GM23338 (cell line): ENCODE data around the gene NF1. TPM values are rescaled to one million over a fixed set of nuclear protein-coding genes. Genes with fewer than 3 reads are reported as not detected.

Experiments used
- ATAC-seq: fragments of 200-7000 bp; cut with Tn5 transposase; 3 replicates; pipeline ENCODE4 v1.9.1; 2020
- DNase-seq: peaks from one replicate; pipeline ENCODE4 v3.0.0-alpha.2; 2015; ENCODE audit warnings: low spot score
- H2AFZ ChIP-seq: fragments of 200-600 bp; sonication (generic); 2 replicates; pipeline ENCODE4 v1.8.0; 2016; ENCODE audit warnings: antibody characterized with exemption, mild to moderate bottlenecking, moderate library complexity
- H3F3A ChIP-seq: fragments of 200-600 bp; sonication (generic); replicated peaks from 2 replicates; pipeline ENCODE4 v1.8.0; 2017; ENCODE audit warnings: antibody characterized with exemption, mixed run types, low read depth
- H3K27ac ChIP-seq: fragments of 200-600 bp; sonication (generic); 2 replicates; pipeline ENCODE4 v1.6.1; 2016; ENCODE audit warnings: low read depth
- H3K27me3 ChIP-seq: fragments of 200-600 bp; sonication (generic); 2 replicates; pipeline ENCODE4 v1.8.0; 2016; ENCODE audit warnings: mild to moderate bottlenecking, mixed run types, moderate library complexity; ENCODE audit not compliant: insufficient read depth
- H3K36me3 ChIP-seq: fragments of 200-600 bp; sonication (generic); 2 replicates; pipeline ENCODE4 v1.8.0; 2016; ENCODE audit warnings: mild to moderate bottlenecking; ENCODE audit not compliant: insufficient read depth
- H3K4me1 ChIP-seq: fragments of 200-600 bp; sonication (generic); 2 replicates; pipeline ENCODE4 v1.8.0; 2016; ENCODE audit warnings: mild to moderate bottlenecking, moderate library complexity; ENCODE audit not compliant: insufficient read depth
- H3K4me2 ChIP-seq: fragments of 200-600 bp; sonication (generic); 2 replicates; pipeline ENCODE4 v1.7.1; 2017; ENCODE audit warnings: mixed run types
- H3K4me3 ChIP-seq: fragments of 200-600 bp; sonication (generic); 2 replicates; pipeline ENCODE4 v1.6.1; 2016; ENCODE audit warnings: mixed run types
- H3K79me2 ChIP-seq: fragments of 200-600 bp; sonication (generic); replicated peaks from 2 replicates; pipeline ENCODE4 v1.8.0; 2017; ENCODE audit warnings: mild to moderate bottlenecking; ENCODE audit not compliant: insufficient read depth
- H3K9me2 ChIP-seq: fragments of 200-600 bp; sonication (generic); 2 replicates; pipeline ENCODE4 v1.8.0; 2017; ENCODE audit not compliant: insufficient read depth
- H4K20me1 ChIP-seq: fragments of 200-600 bp; sonication (generic); replicated peaks from 2 replicates; pipeline ENCODE4 v1.8.0; 2017; ENCODE audit warnings: mild to moderate bottlenecking; ENCODE audit not compliant: insufficient read depth
- H3K27ac Mint-ChIP-seq: 2 replicates; pipeline ENCODE4 v1.8.0; 2020; ENCODE audit warnings: inconsistent platforms, mild to moderate bottlenecking, moderate library complexity, mixed read lengths
- H3K27me3 Mint-ChIP-seq: 3 replicates; pipeline ENCODE4 v1.8.0; 2022; ENCODE audit warnings: low read depth, mild to moderate bottlenecking, moderate library complexity, mixed read lengths, inconsistent platforms; ENCODE audit not compliant: insufficient read depth, poor library complexity
- H3K36me3 Mint-ChIP-seq: 3 replicates; pipeline ENCODE4 v1.8.0; 2021; ENCODE audit warnings: low read depth, mild to moderate bottlenecking, inconsistent platforms, moderate library complexity, mixed read lengths
- H3K4me1 Mint-ChIP-seq: 3 replicates; pipeline ENCODE4 v1.8.0; 2020; ENCODE audit warnings: mild to moderate bottlenecking, inconsistent platforms, mixed read lengths
- H3K4me3 Mint-ChIP-seq: 3 replicates; pipeline ENCODE4 v1.8.0; 2021; ENCODE audit warnings: moderate library complexity, mild to moderate bottlenecking, inconsistent platforms, mixed read lengths
- H3K9me3 Mint-ChIP-seq: 3 replicates; pipeline ENCODE4 v1.8.0; 2020; ENCODE audit warnings: moderate library complexity, mild to moderate bottlenecking, inconsistent platforms, mixed read lengths
- CREB1 ChIP-seq: fragments of 250-450 bp; sonication (Bioruptor Pico); IDR thresholded peaks from 2 replicates; pipeline ENCODE4 v1.5.0; 2020; ENCODE audit warnings: low read depth, mild to moderate bottlenecking, moderate library complexity
- CTCF ChIP-seq, 2 experiments: fragments of 200-600 bp in 1 of 2; sonication (generic) in 1 of 2; conservative IDR thresholded peaks; 2 replicates each; pipeline versions ENCODE4 v1.5.1 to v1.6.1; 2016 to 2017; ENCODE audit warnings: antibody characterized with exemption in 2 of 2, low read depth in 2 of 2, mild to moderate bottlenecking in 2 of 2, moderate library complexity in 1 of 2
- ETS1 ChIP-seq: IDR thresholded peaks from 2 replicates; pipeline ENCODE4 v1.6.1; 2016; ENCODE audit warnings: antibody characterized with exemption
- EZH2phosphoT487 ChIP-seq: fragments of 200-600 bp; sonication (generic); IDR thresholded peaks from one replicate; pipeline ENCODE4 v1.8.1; 2018; ENCODE audit warnings: antibody characterized with exemption; ENCODE audit not compliant: unreplicated experiment
- JUNB ChIP-seq: IDR thresholded peaks from one replicate; pipeline ENCODE4 v1.6.1; 2016; ENCODE audit warnings: antibody characterized with exemption; ENCODE audit not compliant: unreplicated experiment
- NANOG ChIP-seq: IDR thresholded peaks from 2 replicates; pipeline ENCODE4 v1.6.1; 2016; ENCODE audit warnings: antibody characterized with exemption, borderline replicate concordance
- POLR2AphosphoS5 ChIP-seq: IDR thresholded peaks from 2 replicates; pipeline ENCODE4 v1.6.1; 2016; ENCODE audit warnings: antibody characterized with exemption, low read depth
- REST ChIP-seq: IDR thresholded peaks from one replicate; pipeline ENCODE4 v1.6.1; 2018; ENCODE audit warnings: antibody characterized with exemption; ENCODE audit not compliant: unreplicated experiment
- STAT1 ChIP-seq: IDR thresholded peaks from one replicate; pipeline ENCODE4 v1.6.1; 2016; ENCODE audit warnings: antibody characterized with exemption; ENCODE audit not compliant: unreplicated experiment
- ZNF114 ChIP-seq: fragments of 250-450 bp; sonication (Bioruptor Pico); IDR thresholded peaks from 2 replicates; pipeline ENCODE4 v1.5.0; 2020; ENCODE audit warnings: mild to moderate bottlenecking, moderate library complexity
- ZNF462 ChIP-seq: fragments of 250-450 bp; sonication (Bioruptor Pico); IDR thresholded peaks from 2 replicates; pipeline ENCODE4 v1.5.0; 2020; ENCODE audit warnings: mild to moderate bottlenecking, moderate library complexity
- polyA plus RNA-seq: library from polyadenylated mRNA; unstranded; fragments of >200 nt; fragmentation: Nextera tagmentation; extraction: Ambion mirVana; gene quantifications from 2 replicates; pipeline ENCODE4 v1.2.1, GENCODE V29; 2016
- total RNA-seq: library from RNA; depleted of rRNA; stranded (reverse); fragments of >200 nt; shearing (Covaris generic); gene quantifications from 2 replicates; pipeline ENCODE4 v1.2.3, GENCODE V29; 2014

NF1 gene
- total and polyA plus RNA-seq, 2 experiments from 2014 or later = 16.3 to 49.7 TPM

- Mint-ChIP-seq H3K27ac (no peak overlapping the region), H3K36me3 (peaks cover 3% of the 10 kb centered on the region; the same call in 2 of the 3 replicates), H3K9me3 (no peaks in the 10 kb centered on the region), H3K27me3 (no peaks in the 10 kb centered on the region), H3K4me3 (no peak overlapping the region), H3K4me1 (no peaks in the 10 kb centered on the region)
- no peaks in the 10 kb centered on the region for H3K79me2 ChIP-seq
- H4K20me1 ChIP-seq = no peaks in the 10 kb centered on the region
- no peaks in the 10 kb centered on the region for H3K36me3 ChIP-seq
- DNase-seq = no peak
- no peak overlapping the region for H3K27ac ChIP-seq
- no peak for TF ChIP-seq EZH2phosphoT487
- TF ChIP-seq NANOG = no peak
- TF ChIP-seq POLR2AphosphoS5 = no peak
- no peak for TF ChIP-seq CREB1
- no peak for TF ChIP-seq REST
- TF ChIP-seq CTCF (conservative IDR thresholded peaks at IDR 0.05; ENCODE audit: low read depth in 2 of 2) = no peak
- TF ChIP-seq JUNB = no peak
- TF ChIP-seq ZNF462 (CRISPR knock-in tag) = no peak
- no peak for TF ChIP-seq ZNF114 (CRISPR knock-in tag)
- no peak for TF ChIP-seq STAT1
- no peak for TF ChIP-seq ETS1
- H2AFZ ChIP-seq = no peak overlapping the region
- no peak overlapping the region for H3K4me3 ChIP-seq
- H3K4me2 ChIP-seq = no peak overlapping the region
- ATAC-seq = no peak
- no peaks in the 10 kb centered on the region for H3K4me1 ChIP-seq
- no peaks in the 10 kb centered on the region for H3F3A ChIP-seq
- H3K9me2 ChIP-seq = no peaks in the 10 kb centered on the region
- no peaks in the 10 kb centered on the region for H3K27me3 ChIP-seq
Measured at GRCh38 chr17:31174215-31174614, 79.4 kb downstream of the NF1 start.
